ENCODE measurements around the gene MOB3A. TPM values are rescaled to one million over a fixed set of nuclear protein-coding genes. Genes with fewer than 3 reads are reported as not detected.

Gene MOB3A
- polyA plus RNA-seq, 1 of the 3 experiments (the other 2 are of a cell fraction), result 24.1 TPM

GRCh38 chr19:2119921-2120785, 24.0 kb upstream of the MOB3A start:
- no peaks in the 10 kb centered on the region for H3F3A ChIP-seq (replicated peaks; ENCODE audit: insufficient read depth)
- no peaks in the 10 kb centered on the region for H3K27me3 ChIP-seq (ENCODE audit: insufficient read depth)
- H3K36me3 ChIP-seq (replicated peaks in 1 of 2; ENCODE audit: control insufficient read depth in 1 of 2, insufficient read depth in 2 of 2, low read length in 1 of 2), result peaks cover 18 to 86% of the 10 kb centered on the region in 2 experiments
- no peak overlapping the region for H3K4me3 ChIP-seq (ENCODE audit: low read depth in 2 of 2, low read length in 1 of 2)
- H3K27ac ChIP-seq (ENCODE audit: low read depth in 2 of 2, low read length in 1 of 2), result no peak overlapping the region
- no peaks in the 10 kb centered on the region for H3K9me3 ChIP-seq
- H3K9ac ChIP-seq, result no peak overlapping the region
- peaks cover 10% of the 10 kb centered on the region; the same call in 1 of the 2 replicates for H3K79me2 ChIP-seq (ENCODE audit: insufficient read depth)
- no peaks in the 10 kb centered on the region for H3K9me2 ChIP-seq
- H2AFZ ChIP-seq (ENCODE audit: low read depth), result no peak overlapping the region
- ChIA-PET CTCF (interaction anchor here (0.6 to 1.0 kb wide), 2 partner anchors 9 to 121 kb away, joined by 3 read pairs; no protein-coding TSS in a partner anchor), POLR2A (no interaction called here)
- no peak for DNase-seq
- H3K4me1 ChIP-seq (ENCODE audit: control insufficient read depth in 1 of 2, insufficient read depth in 2 of 2, low read depth in 1 of 2, low read length in 1 of 2), result no peaks in the 10 kb centered on the region
- no peak overlapping the region for H3K4me2 ChIP-seq
- no peak for TF ChIP-seq REST (IDR thresholded peaks at IDR 0.05; ENCODE audit: low read depth, low read length)
- TF ChIP-seq RAD21 (IDR thresholded peaks at IDR 0.05; ENCODE audit: low read length), result no peak
- TF ChIP-seq MXI1 (IDR thresholded peaks at IDR 0.05; ENCODE audit: low read depth, low read length), result no peak
- no peak for TF ChIP-seq EP300 (IDR thresholded peaks at IDR 0.05; ENCODE audit: borderline replicate concordance in 1 of 2, low read depth in 1 of 2, low read length in 1 of 2)
- no peak for TF ChIP-seq USF1 (IDR thresholded peaks at IDR 0.05; ENCODE audit: borderline replicate concordance, low read depth)
- TF ChIP-seq CTCF (IDR thresholded peaks at IDR 0.05), result no peak
- TF ChIP-seq EZH2phosphoT487 (IDR thresholded peaks at IDR 0.05; ENCODE audit: borderline replicate concordance, low read depth), result no peak
- TF ChIP-seq FOXM1 (IDR thresholded peaks at IDR 0.05; ENCODE audit: low read depth), result no peak
- no peak for TF ChIP-seq RXRA (IDR thresholded peaks at IDR 0.05; ENCODE audit: borderline replicate concordance, low read depth)
- no peak for TF ChIP-seq TCF12 (IDR thresholded peaks at IDR 0.05)
- TF ChIP-seq ZBTB33 (IDR thresholded peaks at IDR 0.05; ENCODE audit: borderline replicate concordance, low read depth), result no peak
- TF ChIP-seq FOXJ3 (CRISPR knock-in tag; IDR thresholded peaks at IDR 0.05), result no peak
- no peak for TF ChIP-seq NRF1 (IDR thresholded peaks at IDR 0.05; ENCODE audit: low read depth, low read length)
- peaks cover 34% of the 10 kb centered on the region for H4K20me1 ChIP-seq (ENCODE audit: insufficient read depth)
- 89% methylated on average over 14 of the region's 31 CpGs for WGBS (ENCODE audit: low lambda C conversion rate)
